GM12891 (cell line): ENCODE results near the gene BCHE.

ENCODE experiments used
- DNase-seq: peaks from one replicate; pipeline ENCODE4 v3.0.0; 2011; ENCODE audit warnings: low spot score; ENCODE audit not compliant: insufficient read length
- FAIRE-seq: peaks from 2 replicates; lab custom pipeline; 2011; peaks lifted over from hg19 to GRCh38; lab: Jason Lieb, UNC
- PAX5 ChIP-seq: IDR thresholded peaks from 2 replicates; pipeline ENCODE4 v1.6.1; 2011; ENCODE audit warnings: low read length, moderate library complexity, mild to moderate bottlenecking; ENCODE audit not compliant: insufficient read depth, severe bottlenecking
- POLR2A ChIP-seq: IDR thresholded peaks from 2 replicates; pipeline ENCODE4 v1.6.1; 2011; ENCODE audit warnings: low read depth, low read length, control low read depth
- POLR2AphosphoS5 ChIP-seq: IDR thresholded peaks from 2 replicates; pipeline ENCODE4 v1.6.1; 2011; ENCODE audit warnings: low read depth, low read length, control low read depth
- POU2F2 ChIP-seq: IDR thresholded peaks from 2 replicates; pipeline ENCODE4 v1.6.1; 2011; ENCODE audit warnings: low read depth, mild to moderate bottlenecking, control low read depth, low read length, moderate library complexity
- SPI1 ChIP-seq: IDR thresholded peaks from 2 replicates; pipeline ENCODE4 v1.6.1; 2011; ENCODE audit warnings: low read depth, low read length, control low read depth
- TAF1 ChIP-seq: IDR thresholded peaks from 2 replicates; pipeline ENCODE4 v1.6.1; 2011; ENCODE audit warnings: low read depth, low read length, control low read depth

Gene BCHE

DNA sequence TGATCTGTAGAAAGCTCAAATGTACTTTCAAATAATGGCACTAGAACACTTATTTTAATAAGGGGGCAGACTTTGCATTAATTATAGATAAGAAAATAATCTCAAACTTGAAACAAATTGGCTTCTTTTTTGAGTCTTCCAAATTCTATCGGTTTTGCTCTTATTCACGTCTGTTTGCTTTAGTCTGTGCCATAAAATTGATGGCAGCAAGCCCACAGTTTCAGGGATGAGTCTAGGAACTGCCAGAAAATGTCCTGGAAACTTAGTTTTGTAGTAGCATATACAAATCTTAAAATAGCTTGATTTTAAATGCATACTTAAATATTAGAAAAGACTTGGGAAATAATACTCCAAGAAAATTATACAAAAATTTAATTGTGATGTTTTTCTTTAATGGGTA is 39.7 kb downstream of the BCHE start:
- FAIRE-seq (no peak), DNase-seq (no peak)
- no peak for TF ChIP-seq POU2F2
- TF ChIP-seq POLR2A: no peak
- TF ChIP-seq PAX5: no peak
- TF ChIP-seq POLR2AphosphoS5: no peak
- TF ChIP-seq TAF1: no peak
- no peak for TF ChIP-seq SPI1

DNA sequence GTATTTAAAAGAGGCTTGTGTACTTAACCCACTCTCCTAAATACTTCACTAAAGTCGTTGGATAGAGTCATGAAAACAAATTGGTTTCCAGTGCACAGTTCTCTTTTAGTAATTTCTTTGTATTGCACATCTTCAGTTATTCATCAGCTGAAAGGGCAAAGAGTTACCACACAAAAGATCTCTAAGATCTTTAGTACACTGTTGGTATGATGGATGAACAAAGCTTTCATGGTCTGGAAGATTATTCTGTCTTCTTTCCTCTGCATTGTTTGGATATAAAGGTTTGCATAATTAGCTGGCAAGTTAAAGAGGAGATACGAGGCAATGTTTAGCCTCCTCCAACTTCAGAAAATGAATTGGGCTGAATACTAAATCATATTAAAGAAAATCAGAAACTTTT is 40.5 kb downstream of the BCHE start:
- no peak for FAIRE-seq
- no peak for TF ChIP-seq POU2F2
- no peak for DNase-seq

DNA sequence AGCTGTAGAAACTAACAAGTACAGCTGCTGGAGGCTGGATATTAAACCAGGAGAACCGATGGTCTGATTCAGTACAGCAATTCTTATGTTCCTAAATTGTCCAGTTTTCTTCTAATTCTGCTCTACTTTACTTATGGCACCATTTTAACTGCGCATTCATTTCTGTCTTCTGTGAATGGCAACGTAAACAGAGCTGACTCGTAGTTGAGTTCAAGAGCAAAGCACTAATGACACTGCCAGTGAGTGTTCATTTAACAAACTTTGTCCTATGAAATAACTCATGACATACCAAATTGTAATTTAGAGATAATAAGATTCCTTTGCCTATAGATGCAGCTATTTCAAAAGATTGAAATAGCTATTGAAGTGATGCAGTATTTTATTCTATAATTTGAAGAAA is 48.7 kb downstream of the BCHE start:
- FAIRE-seq (no peak), DNase-seq (no peak)
- TF ChIP-seq POLR2AphosphoS5 (no peak), POU2F2 (no peak), POLR2A (no peak), PAX5 (no peak), SPI1 (no peak), TAF1 (no peak)

DNA sequence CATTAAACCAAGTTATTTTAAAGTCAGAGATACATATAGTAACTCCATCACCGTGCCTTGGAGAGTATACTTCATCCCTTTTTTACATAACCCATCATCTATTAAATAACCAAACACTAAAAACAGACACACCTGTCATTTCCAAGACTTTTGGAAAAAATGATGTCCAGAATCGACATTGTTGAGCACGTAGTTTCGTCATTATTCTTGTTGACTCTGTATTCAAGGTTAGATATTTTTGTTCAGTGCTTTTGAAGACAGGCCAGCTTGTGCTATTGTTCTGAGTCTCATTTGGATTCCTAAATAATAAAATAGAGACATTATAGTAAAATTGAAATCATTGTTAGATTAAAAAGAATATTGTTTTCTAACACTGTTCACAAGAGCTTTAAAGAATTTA is 51.2 kb downstream of the BCHE start:
- DNase-seq: no peak
- TF ChIP-seq POLR2AphosphoS5 (no peak), SPI1 (no peak), TAF1 (no peak), PAX5 (no peak)
- no peak for FAIRE-seq

DNA sequence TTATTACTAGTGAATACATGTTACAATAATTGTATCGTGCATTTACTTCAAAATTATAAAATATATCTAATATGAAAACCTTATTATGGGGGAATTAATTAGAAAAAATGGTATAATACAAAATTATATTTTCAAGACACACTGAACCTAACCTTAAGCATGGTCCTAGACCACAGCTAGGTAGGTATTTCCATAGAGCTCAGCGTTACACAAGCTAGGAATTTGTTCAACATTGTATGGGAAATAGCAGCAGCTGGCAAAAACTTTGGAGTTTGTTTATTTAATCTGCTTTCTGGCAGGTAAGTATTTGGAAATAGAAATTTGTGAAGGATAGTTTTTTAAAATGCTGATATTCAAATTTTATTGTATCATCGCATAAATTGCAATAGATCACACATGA is 52.9 kb downstream of the BCHE start:
- no peak for TF ChIP-seq PAX5
- no peak for TF ChIP-seq POLR2A
- TF ChIP-seq SPI1: no peak
- no peak for DNase-seq
- FAIRE-seq: no peak

DNA sequence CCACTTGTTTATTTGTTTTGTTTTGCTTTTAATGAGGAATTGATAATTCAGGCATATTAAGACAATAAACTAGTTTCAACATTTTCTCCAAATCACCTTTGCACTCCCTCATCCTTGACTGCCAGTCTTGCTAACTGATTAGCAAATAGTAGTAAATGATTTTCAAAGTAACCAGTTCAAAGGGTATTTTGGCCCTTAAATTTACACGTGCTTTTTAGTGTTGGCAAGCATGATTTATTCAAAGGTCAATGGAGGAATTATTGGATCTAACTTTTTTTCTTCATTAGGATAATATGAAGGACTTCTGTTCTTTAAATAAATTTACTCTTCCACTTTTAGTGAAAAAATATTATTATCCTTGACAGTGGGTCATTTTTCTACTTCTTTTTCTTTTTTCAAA is 53.8 kb downstream of the BCHE start:
- FAIRE-seq: no peak

DNA sequence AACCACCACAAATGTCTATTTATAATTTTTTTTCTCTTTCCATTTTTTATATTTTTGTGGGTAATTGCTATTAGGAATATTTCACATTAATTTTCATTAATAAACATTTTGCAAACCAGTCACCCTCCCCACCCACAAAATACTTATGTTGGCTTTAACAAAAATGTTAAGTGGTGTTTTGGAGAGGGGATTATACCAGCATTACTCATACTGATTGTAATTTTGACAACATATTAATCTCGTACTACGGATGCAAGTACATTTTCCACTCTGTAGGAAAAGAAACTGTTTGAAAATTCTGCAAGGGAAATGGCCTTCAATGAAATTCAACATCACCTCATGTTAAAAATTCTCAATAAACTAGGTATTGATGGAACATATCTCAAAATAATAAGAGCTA is 58.3 kb downstream of the BCHE start:
- FAIRE-seq (no peak), DNase-seq (no peak)
- TF ChIP-seq POLR2AphosphoS5: no peak
- no peak for TF ChIP-seq PAX5
- no peak for TF ChIP-seq POU2F2
- no peak for TF ChIP-seq TAF1
- TF ChIP-seq SPI1: no peak
- no peak for TF ChIP-seq POLR2A

More for the DNA sequence above, 53.8 kb downstream of the BCHE start:
- no peak for DNase-seq
- TF ChIP-seq PAX5 (no peak), SPI1 (no peak), POLR2A (no peak), POU2F2 (no peak), TAF1 (no peak), POLR2AphosphoS5 (no peak)

DNA sequence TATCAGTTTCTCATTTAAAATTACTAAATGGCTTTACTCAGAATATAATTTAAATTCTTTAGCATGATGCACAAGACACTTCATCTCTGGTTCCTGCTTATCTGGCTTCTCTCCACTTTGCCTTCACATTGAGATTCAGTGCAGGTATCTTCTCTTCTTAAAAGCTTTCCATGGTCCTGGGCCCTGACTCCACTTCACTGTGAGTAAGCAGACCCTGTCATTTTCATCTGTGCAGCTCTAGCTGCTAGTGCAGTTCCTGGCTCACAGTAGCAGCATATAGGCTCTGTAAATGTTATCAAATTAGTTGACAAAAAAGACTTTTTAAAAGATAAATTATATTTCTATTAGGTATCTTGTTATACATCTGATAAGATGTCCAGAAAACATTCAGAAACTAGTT is 58.8 kb downstream of the BCHE start:
- DNase-seq: no peak
- TF ChIP-seq POU2F2 (no peak), POLR2AphosphoS5 (no peak), TAF1 (no peak), SPI1 (no peak)
- no peak for FAIRE-seq

DNA sequence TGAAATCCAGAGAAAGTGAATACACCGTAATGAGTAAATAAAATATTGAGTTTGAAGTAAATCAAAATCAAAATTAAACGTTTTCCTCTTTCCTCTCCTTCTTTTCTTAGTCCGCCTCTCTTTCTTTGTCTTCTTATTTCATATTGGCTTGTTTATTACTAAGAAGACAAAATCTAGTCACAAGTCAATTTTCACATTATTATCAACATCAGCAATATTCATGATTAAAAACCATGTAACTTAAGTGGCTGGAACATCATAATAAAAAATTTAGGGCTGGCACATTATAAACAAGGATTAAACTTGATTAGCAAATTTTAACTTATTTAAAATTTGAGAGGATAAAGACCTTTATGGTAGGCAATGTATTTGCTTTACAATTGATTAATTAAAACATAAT is 61.4 kb downstream of the BCHE start:
- TF ChIP-seq SPI1: no peak
- TF ChIP-seq POLR2A: no peak
- no peak for TF ChIP-seq PAX5
- TF ChIP-seq POU2F2: no peak
- no peak for TF ChIP-seq TAF1
- no peak for TF ChIP-seq POLR2AphosphoS5
- no peak for DNase-seq
- FAIRE-seq: no peak

DNA sequence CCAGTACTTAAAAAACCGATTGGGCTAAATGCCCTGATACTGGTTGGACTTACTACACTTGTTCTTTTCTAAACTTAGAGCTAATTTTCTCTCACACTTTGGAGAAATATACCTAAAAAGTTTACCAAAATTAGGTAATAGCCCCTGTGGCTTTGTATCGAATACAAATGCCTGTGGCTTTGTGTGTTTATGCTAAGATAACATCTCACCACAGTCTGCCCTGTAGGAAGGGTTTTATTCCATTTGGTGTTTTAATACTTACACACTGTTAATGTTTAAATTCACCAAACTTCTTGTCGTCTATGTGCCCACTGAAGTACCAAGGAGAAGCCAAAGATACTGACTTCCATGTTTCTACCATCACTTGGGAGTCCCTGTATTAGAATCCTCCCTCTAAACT is 66.4 kb downstream of the BCHE start:
- DNase-seq (no peak), FAIRE-seq (no peak)
- no peak for TF ChIP-seq POLR2AphosphoS5
- TF ChIP-seq POU2F2: no peak
- TF ChIP-seq SPI1: no peak
- TF ChIP-seq PAX5: no peak
- no peak for TF ChIP-seq TAF1
- TF ChIP-seq POLR2A: no peak

DNA sequence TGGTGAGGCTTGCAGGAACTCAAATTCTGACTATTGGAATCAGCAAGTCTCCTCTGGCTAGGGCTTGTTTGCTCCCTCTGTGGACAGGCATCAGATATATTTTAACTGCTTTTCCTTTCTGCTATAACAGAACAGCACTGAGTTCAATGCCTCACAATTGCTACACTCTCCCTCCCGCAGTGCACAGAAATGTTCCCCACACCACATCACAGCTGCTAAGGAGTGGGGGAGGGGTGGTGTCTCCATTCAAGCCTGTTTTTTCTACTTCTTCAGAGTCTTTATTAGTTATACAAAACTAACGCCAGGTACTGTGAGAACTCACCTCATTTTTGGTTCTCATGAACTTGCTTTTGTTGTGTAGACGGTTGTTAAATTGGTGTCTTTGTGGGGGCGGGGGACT is 68.5 kb downstream of the BCHE start:
- TF ChIP-seq TAF1 (no peak), POLR2AphosphoS5 (no peak), SPI1 (no peak), PAX5 (no peak), POLR2A (no peak), POU2F2 (no peak)
- FAIRE-seq (no peak), DNase-seq (no peak)
